Body of pancreas (tissue), 4 donors: ENCODE measurements around the gene WDR86. TPM values are rescaled to one million over a fixed set of nuclear protein-coding genes. Genes with fewer than 3 reads are reported as not detected.

Experiments
- ATAC-seq: fragments of 150-250 bp; one replicate; pipeline ENCODE4 v1.9.1; 2016
- DNase-seq, 4 donors: peaks; one replicate each; pipeline ENCODE4 v3.0.0-alpha.2; 2019
- H3K27ac ChIP-seq, 4 donors: fragments of 200-600 bp; sonication (generic); 1 replicate in 3 of 4; 2 replicates in 1 of 4; pipeline versions ENCODE4 v1.5.1 to v1.6.1; 2016 to 2019; ENCODE audit warnings: mild to moderate bottlenecking in 1 of 4, mixed read lengths in 1 of 4, moderate library complexity in 1 of 4
- H3K27me3 ChIP-seq, 2 donors: fragments of 200-600 bp; sonication (generic); one replicate each; pipeline ENCODE4 v1.6.0; 2016; ENCODE audit warnings: mild to moderate bottlenecking in 1 of 2
- H3K36me3 ChIP-seq, 2 donors: fragments of 200-600 bp; sonication (generic); replicated peaks in 1 of 2; 2 replicates each; pipeline ENCODE4 v1.5.1; 2016; ENCODE audit warnings: low read depth in 2 of 2; ENCODE audit not compliant: insufficient read depth in 1 of 2
- H3K4me1 ChIP-seq: fragments of 200-600 bp; sonication (generic); one replicate; pipeline ENCODE4 v1.6.0; 2016
- H3K4me3 ChIP-seq, 2 donors: fragments of 200-600 bp; sonication (generic); 1 replicate in 1 of 2; 2 replicates in 1 of 2; pipeline ENCODE4 v1.5.1; 2016 to 2019
- H3K9me3 ChIP-seq, 3 donors: fragments of 200-600 bp; sonication (generic); 1 replicate in 2 of 3; 2 replicates in 1 of 3; pipeline ENCODE4 v1.5.1; 2016
- CTCF ChIP-seq, 7 experiments: fragments of 450-650 bp in 4 of 7; fragments of 200-600 bp in 3 of 7; sonication (generic) in 3 of 7; IDR thresholded peaks; one replicate each; pipeline ENCODE4 v1.5.1; 2016 to 2019; ENCODE audit warnings: antibody characterized with exemption in 7 of 7
- POLR2A ChIP-seq, 3 donors: fragments of 450-650 bp; IDR thresholded peaks; one replicate each; pipeline ENCODE4 v1.6.1; 2016; ENCODE audit warnings: antibody characterized with exemption in 3 of 3, mild to moderate bottlenecking in 2 of 3
- WGBS, 2 donors: methylation state at CpG; one replicate each; pipeline ENCODE4 v1.1.5; 2017; 5-methylcytosine and 5-hydroxymethylcytosine counted together
- intact Hi-C: fragments of 100-400 bp; cut with DNase I; formaldehyde crosslinking; loops from one replicate; pipeline ENCODE4 v1.15.1; 2023
- total RNA-seq, 2 donors: library from RNA; depleted of rRNA; stranded (reverse); fragments of >200 nt; gene quantifications; one replicate each; pipeline ENCODE4 v1.1.0, GENCODE V29; 2016

Gene WDR86
- total RNA-seq, 2 donors from 2014 or later: 3.9 to 11.2 TPM

GRCh38 chr7:151420144-151420543 lies 10.3 kb upstream of the WDR86 start:
- Histone ChIP-seq H3K9me3 (no peaks in the 10 kb centered on the region), H3K36me3 (no peaks in the 10 kb centered on the region), H3K4me1 (no peaks in the 10 kb centered on the region), H3K4me3 (no peak overlapping the region), H3K27me3 (no peaks in the 10 kb centered on the region), H3K27ac (no peak overlapping the region)
- TF ChIP-seq POLR2A (IDR thresholded peaks at IDR 0.05): no peak
- WGBS, 2 donors: 44 to 53% methylated on average over 5 of the region's 5 CpGs
- ATAC-seq (no peak), DNase-seq (no peak)
- intact Hi-C loops: no loop called here

- H3K27ac ChIP-seq: no peak overlapping the region
- DNase-seq: peak in 1 of 4 donors; percentile 48
- TF ChIP-seq CTCF (IDR thresholded peaks at IDR 0.05) (no peak), POLR2A (IDR thresholded peaks at IDR 0.05) (no peak)
- H3K9me3 ChIP-seq: no peaks in the 10 kb centered on the region
- H3K4me3 ChIP-seq: no peak overlapping the region
- H3K4me1 ChIP-seq: no peaks in the 10 kb centered on the region
- intact Hi-C loops: no loop called here
- H3K36me3 ChIP-seq: no peaks in the 10 kb centered on the region
- no peaks in the 10 kb centered on the region for H3K27me3 ChIP-seq
- ATAC-seq: peak; percentile 30
- 69% methylated on average over 11 of the region's 11 CpGs for WGBS, 2 donors
These were observed 7.1 kb upstream of the WDR86 start for GRCh38 chr7:151416941-151417315.

GRCh38 chr7:151416112-151416940 lies 6.5 kb upstream of the WDR86 start:
- Histone ChIP-seq H3K9me3 (no peaks in the 10 kb centered on the region), H3K27ac (no peak overlapping the region), H3K27me3 (no peaks in the 10 kb centered on the region), H3K4me1 (no peaks in the 10 kb centered on the region), H3K4me3 (no peak overlapping the region), H3K36me3 (no peaks in the 10 kb centered on the region)
- DNase-seq (no peak), ATAC-seq (no peak)
- no peak for TF ChIP-seq CTCF (IDR thresholded peaks at IDR 0.05)
- no peak for TF ChIP-seq POLR2A (IDR thresholded peaks at IDR 0.05)
- WGBS, 2 donors: 78 to 89% methylated on average over 9 to 10 of the region's 10 CpGs
- intact Hi-C loops: no loop called here

- Histone ChIP-seq H3K36me3 (no peaks in the 10 kb centered on the region), H3K9me3 (no peaks in the 10 kb centered on the region), H3K4me1 (peaks cover 2% of the 10 kb centered on the region), H3K27ac (no peak overlapping the region), H3K27me3 (no peaks in the 10 kb centered on the region), H3K4me3 (no peak overlapping the region)
- TF ChIP-seq POLR2A (IDR thresholded peaks at IDR 0.05) (no peak), CTCF (IDR thresholded peaks at IDR 0.05) (no peak)
- peak; percentile 46 for ATAC-seq
- WGBS, 2 donors: 52 to 58% methylated on average over 3 of the region's 3 CpGs
- intact Hi-C loops: no loop called here
- peak in 2 of 4 donors; percentile 45 to 58 for DNase-seq
These were observed 5.7 kb upstream of the WDR86 start for GRCh38 chr7:151415375-151416105.

GRCh38 chr7:151413241-151413640 lies 3.4 kb upstream of the WDR86 start:
- Histone ChIP-seq H3K4me1 (peaks cover 17% of the 10 kb centered on the region), H3K36me3 (no peaks in the 10 kb centered on the region), H3K27me3 (peaks cover 0 to 12% of the 10 kb centered on the region in 2 donors), H3K4me3 (no peak overlapping the region), H3K27ac (no peak overlapping the region), H3K9me3 (no peaks in the 10 kb centered on the region)
- ATAC-seq: no peak
- 84 to 92% methylated on average over 4 of the region's 4 CpGs for WGBS, 2 donors
- intact Hi-C loops: no loop called here
- TF ChIP-seq CTCF (IDR thresholded peaks at IDR 0.05) (no peak), POLR2A (IDR thresholded peaks at IDR 0.05) (no peak)
- DNase-seq: no peak
